ENCODE data around the gene SYNC.

- TF ChIP-seq CTCF (IDR thresholded peaks at IDR 0.05) (no peak), POLR2A (IDR thresholded peaks at IDR 0.05) (no peak), EP300 (IDR thresholded peaks at IDR 0.05) (no peak)
Observed at GRCh38 chr1:32680642-32681041, 21.9 kb downstream of the SYNC start.

Measured in tibial nerve (tissue), 4 donors.